Colonic mucosa (tissue), 4 donors: Measurements from ENCODE around the gene STX7. TPM values are rescaled to one million over a fixed set of nuclear protein-coding genes. Genes with fewer than 3 reads are reported as not detected.

Experiments
- DNase-seq: peaks from one replicate; pipeline ENCODE4 v3.0.0-alpha.2; 2020
- H3K27ac ChIP-seq: fragments of 200-600 bp; one replicate; pipeline ENCODE4 v1.8.0; 2021
- H3K27me3 ChIP-seq: fragments of 200-600 bp; one replicate; pipeline ENCODE4 v1.8.0; 2021
- H3K36me3 ChIP-seq: fragments of 200-600 bp; one replicate; pipeline ENCODE4 v1.8.0; 2021
- H3K4me1 ChIP-seq: fragments of 200-600 bp; one replicate; pipeline ENCODE4 v1.8.0; 2021; ENCODE audit warnings: mild to moderate bottlenecking
- H3K4me3 ChIP-seq: fragments of 200-600 bp; one replicate; pipeline ENCODE4 v1.8.0; 2021
- H3K9ac ChIP-seq, 2 donors: one replicate each; pipeline ENCODE4 v1.7.0; 2013; ENCODE audit warnings: control low read depth in 2 of 2, low read depth in 2 of 2, low read length in 2 of 2
- H3K9me3 ChIP-seq: fragments of 200-600 bp; one replicate; pipeline ENCODE4 v1.8.0; 2021
- intact Hi-C: fragments of 100-400 bp; cut with DNase I; formaldehyde crosslinking; loops from one replicate; pipeline ENCODE4 v1.14.1; 2022
- total RNA-seq, 2 donors: library from RNA; stranded (reverse); fragmentation: NEBNext Ultra II Directional in 1 of 2; extraction: Animal tissue kit (Norgen Biotek cat#: 25700) in 1 of 2; gene quantifications; one replicate each; pipeline ENCODE4 v1.2.1, GENCODE V29; 2021
- TF ChIP-seq, protein P1 (sequence below): fragments of 200-600 bp; IDR thresholded peaks from one replicate; pipeline ENCODE4 v1.8.0; 2022; ENCODE audit warnings: antibody characterized with exemption, mild to moderate bottlenecking
- donor health status: healthy.
- donor health status: DM: no; HTN: no; CAD: no.
- donor health status: DM: no; HTN: no; CAD: no.

Gene STX7
- total RNA-seq, 2 donors from 2014 or later: 30.5 to 52.8 TPM

DNA sequence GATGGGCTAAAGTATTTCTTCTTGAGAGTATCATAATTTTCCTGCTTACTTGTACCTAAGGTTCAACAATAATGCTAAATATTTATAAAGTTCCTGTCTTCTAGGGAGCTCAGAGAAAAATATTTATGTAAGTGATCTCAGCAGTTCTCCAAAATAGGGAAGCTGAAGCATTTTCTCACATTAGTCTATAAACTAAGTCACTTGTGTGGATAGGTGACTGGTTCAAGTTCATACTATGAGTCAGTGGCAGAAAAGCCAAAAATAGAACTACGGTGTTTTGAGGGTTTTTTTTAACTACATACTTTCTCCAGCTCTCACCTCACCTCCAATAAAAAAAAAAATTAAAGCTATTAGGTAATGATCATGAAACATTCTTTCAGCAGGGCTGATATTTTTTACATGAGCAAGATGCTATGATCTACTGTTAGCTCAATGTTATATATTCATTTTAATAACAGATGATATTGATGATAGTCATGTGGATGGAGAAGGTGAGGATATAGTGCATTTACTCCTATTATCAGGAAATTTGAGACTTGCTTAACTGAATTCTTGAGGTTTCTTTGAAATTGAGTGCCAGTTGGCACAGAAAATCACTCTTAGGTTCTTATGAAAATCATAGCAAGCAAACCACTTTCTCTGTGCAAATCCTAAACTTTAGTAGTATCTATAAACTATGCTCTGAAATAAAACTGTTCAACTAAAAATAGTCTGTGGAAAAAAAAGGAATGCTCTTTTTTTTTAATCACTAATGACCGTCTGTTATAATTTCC is 107.6 kb downstream of the STX7 start:
- no peak for DNase-seq
- Histone ChIP-seq H3K9me3 (no peaks in the 10 kb centered on the region), H3K9ac (no peak overlapping the region), H3K36me3 (no peaks in the 10 kb centered on the region), H3K4me1 (no peaks in the 10 kb centered on the region), H3K27me3 (peaks cover 25% of the 10 kb centered on the region), H3K4me3 (no peak overlapping the region), H3K27ac (no peak overlapping the region)
- TF ChIP-seq, protein P1, sequence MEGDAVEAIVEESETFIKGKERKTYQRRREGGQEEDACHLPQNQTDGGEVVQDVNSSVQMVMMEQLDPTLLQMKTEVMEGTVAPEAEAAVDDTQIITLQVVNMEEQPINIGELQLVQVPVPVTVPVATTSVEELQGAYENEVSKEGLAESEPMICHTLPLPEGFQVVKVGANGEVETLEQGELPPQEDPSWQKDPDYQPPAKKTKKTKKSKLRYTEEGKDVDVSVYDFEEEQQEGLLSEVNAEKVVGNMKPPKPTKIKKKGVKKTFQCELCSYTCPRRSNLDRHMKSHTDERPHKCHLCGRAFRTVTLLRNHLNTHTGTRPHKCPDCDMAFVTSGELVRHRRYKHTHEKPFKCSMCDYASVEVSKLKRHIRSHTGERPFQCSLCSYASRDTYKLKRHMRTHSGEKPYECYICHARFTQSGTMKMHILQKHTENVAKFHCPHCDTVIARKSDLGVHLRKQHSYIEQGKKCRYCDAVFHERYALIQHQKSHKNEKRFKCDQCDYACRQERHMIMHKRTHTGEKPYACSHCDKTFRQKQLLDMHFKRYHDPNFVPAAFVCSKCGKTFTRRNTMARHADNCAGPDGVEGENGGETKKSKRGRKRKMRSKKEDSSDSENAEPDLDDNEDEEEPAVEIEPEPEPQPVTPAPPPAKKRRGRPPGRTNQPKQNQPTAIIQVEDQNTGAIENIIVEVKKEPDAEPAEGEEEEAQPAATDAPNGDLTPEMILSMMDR: no peak
- intact Hi-C loops: no loop called here

DNA sequence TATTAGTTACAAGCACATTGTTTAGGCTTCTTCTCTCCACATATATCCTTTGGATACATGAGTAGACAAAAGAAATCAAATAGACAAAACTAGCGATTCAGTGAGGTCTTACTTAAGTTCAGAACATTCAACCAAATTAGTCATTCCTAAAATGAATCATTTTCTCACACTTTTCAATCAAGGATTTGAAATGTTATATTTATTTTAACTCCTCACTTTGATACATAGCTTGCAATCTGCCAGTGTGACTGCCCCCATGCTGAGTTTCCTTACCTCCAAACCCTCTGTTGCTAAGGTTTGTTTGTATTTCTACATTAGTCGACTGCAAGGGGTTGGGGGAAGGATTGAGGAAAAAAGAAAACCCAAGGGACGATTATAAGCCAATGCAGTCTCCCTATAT is 108.2 kb downstream of the STX7 start:
- Histone ChIP-seq H3K36me3 (no peaks in the 10 kb centered on the region), H3K9ac (no peak overlapping the region), H3K4me3 (no peak overlapping the region), H3K9me3 (no peaks in the 10 kb centered on the region), H3K27me3 (peaks cover 27% of the 10 kb centered on the region), H3K27ac (no peak overlapping the region), H3K4me1 (no peaks in the 10 kb centered on the region)
- TF ChIP-seq, protein P1: no peak
- intact Hi-C loops: no loop called here
- DNase-seq: no peak

DNA sequence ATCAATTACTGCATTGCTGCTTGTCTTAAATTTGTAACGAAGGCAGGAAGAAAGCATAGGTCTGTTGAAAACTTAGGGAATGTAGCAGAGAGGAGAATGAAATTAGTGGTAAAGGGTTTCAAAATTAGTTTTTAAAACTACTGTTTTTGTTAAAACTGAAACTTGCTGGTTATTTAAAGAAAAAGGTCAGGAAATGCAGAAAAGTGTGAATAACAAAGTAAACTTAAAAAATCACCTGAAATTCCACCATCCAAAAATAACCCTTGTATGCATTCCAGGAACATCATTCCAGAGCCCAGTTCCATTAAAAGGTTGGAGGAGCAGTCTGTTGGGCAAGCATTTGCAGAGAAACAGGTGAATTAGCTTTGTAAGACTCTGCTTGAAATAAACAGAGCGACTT is 108.6 kb downstream of the STX7 start:
- Histone ChIP-seq H3K27ac (no peak overlapping the region), H3K9ac (no peak overlapping the region), H3K4me1 (no peaks in the 10 kb centered on the region), H3K9me3 (no peaks in the 10 kb centered on the region), H3K4me3 (no peak overlapping the region), H3K27me3 (peaks cover 27% of the 10 kb centered on the region), H3K36me3 (no peaks in the 10 kb centered on the region)
- DNase-seq: no peak
- TF ChIP-seq, protein P1: no peak
- intact Hi-C loops: no loop called here

DNA sequence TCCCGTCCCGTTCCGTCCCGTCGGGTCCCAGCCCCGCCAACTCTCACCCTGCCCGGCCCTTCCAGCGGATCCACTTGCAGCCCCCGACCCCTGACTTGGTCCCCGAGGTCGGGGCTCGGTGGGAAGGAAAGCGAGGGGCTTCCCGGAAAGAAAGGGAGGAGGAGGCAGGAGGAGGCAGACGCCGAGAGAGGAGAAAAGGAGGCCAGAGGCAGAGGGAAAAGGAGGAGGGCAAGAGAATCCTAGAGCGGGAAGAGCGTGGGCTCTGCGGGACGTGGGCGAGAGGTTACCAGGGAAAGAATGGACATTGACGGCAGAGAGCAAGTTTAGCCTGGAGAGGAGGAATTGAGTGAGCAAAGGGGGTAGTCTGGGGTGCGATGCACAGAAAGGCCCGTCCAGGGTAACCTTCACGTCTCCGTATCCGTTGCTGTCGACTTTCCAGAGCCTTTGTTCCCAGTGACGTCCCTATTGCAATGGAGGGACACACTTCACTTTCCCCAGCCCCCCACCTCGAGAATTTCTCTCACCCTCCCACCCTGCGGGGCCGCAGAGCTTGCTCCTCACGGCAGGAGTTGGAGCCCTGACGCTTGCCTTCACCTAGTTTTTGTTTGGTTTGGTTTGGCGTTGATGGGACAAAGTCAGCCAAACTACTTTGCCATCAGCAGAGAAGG is 111.2 kb downstream of the STX7 start:
- H3K27ac ChIP-seq: no peak overlapping the region
- H3K36me3 ChIP-seq: no peaks in the 10 kb centered on the region
- peak overlapping the region in 1 of 2 donors; percentile 26 for H3K9ac ChIP-seq
- peaks cover 27% of the 10 kb centered on the region for H3K27me3 ChIP-seq
- DNase-seq: no peak
- TF ChIP-seq, protein P1: no peak
- H3K4me1 ChIP-seq: no peaks in the 10 kb centered on the region
- H3K4me3 ChIP-seq: peak overlapping the region; percentile 47
- intact Hi-C loops: no loop called here
- no peaks in the 10 kb centered on the region for H3K9me3 ChIP-seq

DNA sequence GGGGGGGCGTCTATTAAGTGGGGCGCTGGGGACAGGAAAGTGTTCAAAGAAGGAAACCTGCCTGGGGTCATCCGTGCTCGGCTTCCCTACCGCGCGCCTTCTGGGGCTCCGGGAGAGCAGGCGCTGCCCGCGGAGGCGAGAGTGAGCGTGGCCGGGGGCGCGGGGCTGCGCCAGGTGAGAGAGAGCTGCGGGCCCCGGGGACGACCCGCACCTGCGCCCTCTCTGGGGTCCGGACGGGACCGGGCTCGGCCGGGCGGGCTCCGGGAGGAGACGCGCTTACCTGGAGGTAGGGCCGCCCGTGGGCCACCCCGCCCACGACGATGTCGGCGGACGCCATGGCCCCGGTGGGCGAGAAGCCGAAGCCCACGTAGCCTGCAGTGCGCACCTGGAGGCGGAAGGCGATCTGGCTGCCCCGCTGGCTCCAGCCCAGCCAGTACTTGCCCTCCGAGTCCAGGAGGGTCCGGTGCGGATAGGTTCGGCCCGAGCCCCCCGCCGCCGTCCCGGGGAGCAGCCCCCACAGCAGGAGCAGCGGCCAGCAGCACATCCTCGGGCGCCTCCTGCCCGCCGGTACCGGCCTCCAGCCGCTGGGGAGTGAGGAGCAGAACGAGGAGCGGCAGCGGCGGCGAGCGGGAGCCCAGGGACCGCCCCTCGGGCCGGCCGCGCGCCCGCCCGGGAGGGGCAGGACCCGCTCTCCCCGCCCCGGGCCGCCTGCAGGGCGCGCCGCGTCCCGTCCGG is 111.9 kb downstream of the STX7 start, which contains the start of gene MOXD1:
TSS of gene MOXD1 (minus strand) at position 593 of the 735 bp plus-strand sequence. CDS start at position 544, 49 bp downstream.
- Histone ChIP-seq H3K36me3 (no peaks in the 10 kb centered on the region), H3K4me1 (no peaks in the 10 kb centered on the region), H3K27me3 (peaks cover 27% of the 10 kb centered on the region), H3K4me3 (peak within 1 kb of the TSS; percentile 47), H3K9me3 (no peaks in the 10 kb centered on the region), H3K27ac (no peak within 1 kb of the TSS), H3K9ac (peak within 1 kb of the TSS; percentile 26 to 69)
- TF ChIP-seq, protein P1: no peak
- peak; percentile 32 for DNase-seq
- intact Hi-C loops: no loop called here
